HG02943 (cell line): Measurements from ENCODE around the gene SGO2.
"Not testable (repeated sequence)": the region's sequence is repeated elsewhere in the genome, so short reads cannot be mapped to it uniquely, and the experiment has no call there.

Experiments used
- ATAC-seq: cut with Tn5 transposase; IDR thresholded peaks from one replicate; pipeline ENCODE4 v1.9.1; 2021; ENCODE audit warnings: mild to moderate bottlenecking, low read depth, moderate library complexity; ENCODE audit not compliant: unreplicated experiment

The SGO2 gene

GRCh38 chr2:200617156-200618053 lies 91.4 kb downstream of the SGO2 start:
- ATAC-seq: no peak

- no peak for ATAC-seq
Measured at GRCh38 chr2:200618054-200618419, 92.0 kb downstream of the SGO2 start.

DNA sequence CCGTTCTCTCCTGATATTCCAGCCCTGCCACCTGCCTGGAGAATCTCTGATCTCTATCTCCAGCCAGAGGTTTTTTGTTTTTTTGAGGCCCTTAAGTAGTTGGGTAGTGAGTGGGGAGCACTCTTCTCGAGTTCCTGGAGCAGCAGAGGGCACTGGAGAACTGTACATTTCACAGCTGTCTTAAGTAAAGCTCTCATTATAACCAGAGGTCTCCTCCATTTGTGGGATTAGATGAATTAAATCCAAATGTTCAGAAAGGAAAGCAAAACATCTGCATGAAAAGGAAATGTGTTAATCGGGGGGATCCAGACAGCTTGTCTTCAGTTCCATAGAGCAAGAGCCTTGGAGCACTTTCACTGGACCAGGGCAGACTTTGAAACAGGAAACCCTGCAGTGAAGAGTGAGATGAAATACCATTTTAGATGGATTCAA lies 92.6 kb downstream of the SGO2 start:
- no peak for ATAC-seq

- ATAC-seq: no peak
Measured at GRCh38 chr2:200619279-200619678, 93.3 kb downstream of the SGO2 start.

- no peak for ATAC-seq
Measured at GRCh38 chr2:200620606-200621390, 94.8 kb downstream of the SGO2 start.

GRCh38 chr2:200622106-200622505 lies 96.1 kb downstream of the SGO2 start:
- ATAC-seq: no peak

DNA sequence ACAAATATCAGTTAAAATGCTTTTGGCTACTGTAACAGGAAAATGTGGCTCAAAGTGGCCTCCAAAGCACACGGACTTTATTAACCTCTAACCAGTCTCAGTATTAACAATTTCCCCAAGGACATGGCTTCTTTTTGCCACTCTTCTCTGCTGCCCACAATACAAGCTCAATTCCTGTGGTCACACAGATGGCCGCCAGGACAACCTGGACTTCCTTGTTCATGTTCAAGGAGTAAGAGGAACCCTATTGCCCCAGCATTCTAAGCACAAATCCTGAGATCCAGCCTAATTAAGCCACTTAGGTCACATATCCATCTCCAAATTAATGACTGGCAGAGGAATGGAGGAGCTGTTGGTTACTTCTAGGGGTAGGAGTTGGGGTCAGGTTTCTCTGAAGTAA lies 98.0 kb downstream of the SGO2 start:
- no peak for ATAC-seq

- ATAC-seq: no peak
Measured at GRCh38 chr2:200624658-200625057, 98.7 kb downstream of the SGO2 start.

GRCh38 chr2:200625282-200625681 lies 99.3 kb downstream of the SGO2 start:
- ATAC-seq: no peak

GRCh38 chr2:200625958-200626363 lies 100.0 kb downstream of the SGO2 start:
- ATAC-seq: no peak

- no peak for ATAC-seq
Measured at GRCh38 chr2:200627110-200627770, 101.2 kb downstream of the SGO2 start.

- not testable (repeated sequence) for ATAC-seq
Measured at GRCh38 chr2:200628461-200628860, 102.5 kb downstream of the SGO2 start.

DNA sequence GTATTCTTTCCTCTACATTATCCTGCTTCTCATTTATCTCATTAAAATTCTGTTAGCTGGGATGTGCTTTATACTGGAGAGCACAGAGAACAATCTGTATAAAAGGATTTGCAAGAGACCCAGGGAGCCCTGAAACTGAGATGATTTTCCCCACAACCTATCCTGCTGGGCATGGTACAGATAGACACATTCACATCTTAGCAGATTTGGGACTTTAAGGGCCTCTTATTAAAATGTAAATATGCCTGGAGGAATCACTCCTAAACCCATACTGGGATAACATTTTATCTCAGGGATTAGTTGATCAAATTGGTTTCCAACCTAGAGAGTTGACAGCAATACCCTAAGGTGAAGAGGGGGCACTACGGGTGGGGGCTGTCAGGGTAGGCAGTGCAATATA lies 105.3 kb downstream of the SGO2 start:
- no peak for ATAC-seq
